Measurements from ENCODE around the gene ASIC3. TPM values are rescaled to one million over a fixed set of nuclear protein-coding genes. Genes with fewer than 3 reads are reported as not detected.

Gene ASIC3
- total and polyA plus RNA-seq, 2 of the 8 experiments (the other 6 are each of a cell fraction or from before 2014, with no cell fraction given): 1.6 to 1.9 TPM

DNA sequence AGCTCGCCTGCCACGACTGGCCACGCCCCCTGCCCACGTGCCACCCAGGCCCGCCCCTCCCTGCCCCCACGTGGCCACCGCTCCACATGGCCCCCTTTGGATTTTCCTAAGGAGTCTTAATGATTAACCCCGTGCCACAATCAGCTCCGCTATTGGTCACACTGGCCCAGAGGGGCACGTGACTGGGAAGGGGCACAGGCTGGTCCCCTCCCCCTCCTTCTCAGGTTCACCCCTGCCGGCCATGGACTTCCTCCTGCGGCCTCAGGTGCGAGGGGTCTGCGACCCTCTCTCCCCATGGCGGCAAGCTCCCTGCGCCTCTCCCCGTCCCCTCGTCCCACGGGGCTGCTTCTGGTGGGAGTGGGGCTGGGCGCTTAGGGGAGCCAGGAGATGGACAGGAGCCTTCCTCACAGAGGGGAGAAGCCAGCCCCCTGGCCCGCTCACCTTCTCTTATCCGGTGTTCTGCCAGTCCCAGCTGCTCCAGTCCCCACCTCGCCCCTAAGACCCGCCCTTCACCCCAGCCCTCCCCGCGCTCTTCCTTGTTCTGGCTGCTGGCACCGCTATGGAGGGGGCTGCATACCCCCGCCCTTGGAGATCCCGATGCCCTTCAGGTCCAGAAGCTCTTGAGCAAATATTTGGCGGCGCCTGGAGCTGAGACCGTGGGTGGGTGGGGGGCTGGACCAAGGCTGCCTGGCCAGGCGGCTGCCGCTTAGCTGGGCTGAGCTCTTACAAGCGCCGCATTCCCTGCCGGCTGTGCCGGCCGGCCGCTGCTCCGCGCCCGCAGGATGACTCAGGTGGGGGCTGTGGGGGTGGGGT, 14.3 kb downstream of the ASIC3 start (continued):
- TF ChIP-seq SUZ12 (IDR thresholded peaks at IDR 0.05; ENCODE audit: low read length) (no peak), ASH2L (IDR thresholded peaks at IDR 0.05; ENCODE audit: low read length) (peak; percentile 73), GABPA (IDR thresholded peaks at IDR 0.05; ENCODE audit: borderline replicate concordance, insufficient read depth, low read length) (no peak), TBP (IDR thresholded peaks at IDR 0.05; ENCODE audit: low read depth, low read length) (0 out of 2 replicates have a peak, but pooled peaks have one; percentile 12), RBBP5 (IDR thresholded peaks at IDR 0.05; ENCODE audit: borderline replicate concordance, low read depth, low read length) (peak; percentile 46; the same call in 1 of the 2 replicates), POLR2AphosphoS5 (IDR thresholded peaks at IDR 0.05; ENCODE audit: low read depth, low read length) (no peak), SP1 (IDR thresholded peaks at IDR 0.05; ENCODE audit: low read depth, low read length) (peak; percentile 78), SP2 (IDR thresholded peaks at IDR 0.05; ENCODE audit: low read length) (no peak), POLR2A (IDR thresholded peaks at IDR 0.05; ENCODE audit: control extremely low read depth in 1 of 2, low read depth in 2 of 2, low read length in 2 of 2) (peak in 1 of 2 experiments; percentile 62; a peak in 2 of 3 replicates), EZH2 (IDR thresholded peaks at IDR 0.05; ENCODE audit: low read depth, low read length, severe bottlenecking) (no peak), CBX8 (IDR thresholded peaks at IDR 0.05; ENCODE audit: borderline replicate concordance, low read depth, low read length) (no peak), SP4 (IDR thresholded peaks at IDR 0.05; ENCODE audit: low read length) (peak; percentile 95; the same call in 1 of the 2 replicates), KDM5A (IDR thresholded peaks at IDR 0.05; ENCODE audit: low read length) (no peak), SRF (IDR thresholded peaks at IDR 0.05; ENCODE audit: low read depth, low read length) (no peak), POU5F1 (IDR thresholded peaks at IDR 0.05; ENCODE audit: low read depth, low read length) (no peak), TAF1 (IDR thresholded peaks at IDR 0.05; ENCODE audit: low read depth, low read length) (peak; percentile 37; the same call in 1 of the 2 replicates)
- TF ChIP-seq, protein P1, sequence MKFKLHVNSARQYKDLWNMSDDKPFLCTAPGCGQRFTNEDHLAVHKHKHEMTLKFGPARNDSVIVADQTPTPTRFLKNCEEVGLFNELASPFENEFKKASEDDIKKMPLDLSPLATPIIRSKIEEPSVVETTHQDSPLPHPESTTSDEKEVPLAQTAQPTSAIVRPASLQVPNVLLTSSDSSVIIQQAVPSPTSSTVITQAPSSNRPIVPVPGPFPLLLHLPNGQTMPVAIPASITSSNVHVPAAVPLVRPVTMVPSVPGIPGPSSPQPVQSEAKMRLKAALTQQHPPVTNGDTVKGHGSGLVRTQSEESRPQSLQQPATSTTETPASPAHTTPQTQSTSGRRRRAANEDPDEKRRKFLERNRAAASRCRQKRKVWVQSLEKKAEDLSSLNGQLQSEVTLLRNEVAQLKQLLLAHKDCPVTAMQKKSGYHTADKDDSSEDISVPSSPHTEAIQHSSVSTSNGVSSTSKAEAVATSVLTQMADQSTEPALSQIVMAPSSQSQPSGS (IDR thresholded peaks at IDR 0.05; ENCODE audit: low read length): no peak
- TF ChIP-seq, protein P2, sequence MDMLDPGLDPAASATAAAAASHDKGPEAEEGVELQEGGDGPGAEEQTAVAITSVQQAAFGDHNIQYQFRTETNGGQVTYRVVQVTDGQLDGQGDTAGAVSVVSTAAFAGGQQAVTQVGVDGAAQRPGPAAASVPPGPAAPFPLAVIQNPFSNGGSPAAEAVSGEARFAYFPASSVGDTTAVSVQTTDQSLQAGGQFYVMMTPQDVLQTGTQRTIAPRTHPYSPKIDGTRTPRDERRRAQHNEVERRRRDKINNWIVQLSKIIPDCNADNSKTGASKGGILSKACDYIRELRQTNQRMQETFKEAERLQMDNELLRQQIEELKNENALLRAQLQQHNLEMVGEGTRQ (IDR thresholded peaks at IDR 0.05; ENCODE audit: low read length): peak; percentile 99
- TF ChIP-seq, protein P3, sequence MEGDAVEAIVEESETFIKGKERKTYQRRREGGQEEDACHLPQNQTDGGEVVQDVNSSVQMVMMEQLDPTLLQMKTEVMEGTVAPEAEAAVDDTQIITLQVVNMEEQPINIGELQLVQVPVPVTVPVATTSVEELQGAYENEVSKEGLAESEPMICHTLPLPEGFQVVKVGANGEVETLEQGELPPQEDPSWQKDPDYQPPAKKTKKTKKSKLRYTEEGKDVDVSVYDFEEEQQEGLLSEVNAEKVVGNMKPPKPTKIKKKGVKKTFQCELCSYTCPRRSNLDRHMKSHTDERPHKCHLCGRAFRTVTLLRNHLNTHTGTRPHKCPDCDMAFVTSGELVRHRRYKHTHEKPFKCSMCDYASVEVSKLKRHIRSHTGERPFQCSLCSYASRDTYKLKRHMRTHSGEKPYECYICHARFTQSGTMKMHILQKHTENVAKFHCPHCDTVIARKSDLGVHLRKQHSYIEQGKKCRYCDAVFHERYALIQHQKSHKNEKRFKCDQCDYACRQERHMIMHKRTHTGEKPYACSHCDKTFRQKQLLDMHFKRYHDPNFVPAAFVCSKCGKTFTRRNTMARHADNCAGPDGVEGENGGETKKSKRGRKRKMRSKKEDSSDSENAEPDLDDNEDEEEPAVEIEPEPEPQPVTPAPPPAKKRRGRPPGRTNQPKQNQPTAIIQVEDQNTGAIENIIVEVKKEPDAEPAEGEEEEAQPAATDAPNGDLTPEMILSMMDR (IDR thresholded peaks at IDR 0.05; ENCODE audit: control extremely low read depth in 1 of 3, insufficient read depth in 1 of 3, low read depth in 1 of 3, low read length in 3 of 3): no peak
